ENCODE data around the gene KDM1A.

The KDM1A gene

GRCh38 chr1:23040509-23040908 is 21.2 kb downstream of the KDM1A start:
- peaks cover 23% of the 10 kb centered on the region; the same call in 1 of the 2 replicates for H3K79me2 ChIP-seq (ENCODE audit: insufficient read depth, low read depth)
- no peak overlapping the region for H2AFZ ChIP-seq (ENCODE audit: low read depth)
- H3K4me3 ChIP-seq (IDR thresholded peaks at IDR 0.05; ENCODE audit: insufficient read depth, low read depth, low read length) = no peak overlapping the region
- H4K20me1 ChIP-seq (ENCODE audit: insufficient read depth) = 0 out of 2 replicates have a peak, but pooled peaks cover 3% of the 10 kb centered on the region
- H3K4me2 ChIP-seq = no peak overlapping the region
- H3K36me3 ChIP-seq (ENCODE audit: insufficient read depth) = no peaks in the 10 kb centered on the region
- H3K9ac ChIP-seq = no peak overlapping the region
- no peak for TF ChIP-seq CTCF (conservative IDR thresholded peaks at IDR 0.05; ENCODE audit: low read depth, low read length)
- peaks cover 4% of the 10 kb centered on the region for H3K4me1 ChIP-seq (ENCODE audit: low read depth, poor library complexity, severe bottlenecking)
- H3K27ac ChIP-seq = no peak overlapping the region
- H3K27me3 ChIP-seq (ENCODE audit: insufficient read depth, low read depth) = no peaks in the 10 kb centered on the region

GRCh38 chr1:23044035-23044434 is 24.8 kb downstream of the KDM1A start:
- no peak for TF ChIP-seq CTCF (conservative IDR thresholded peaks at IDR 0.05; ENCODE audit: low read depth, low read length)
- H3K79me2 ChIP-seq (ENCODE audit: insufficient read depth, low read depth) = peaks cover 16% of the 10 kb centered on the region; the same call in 1 of the 2 replicates

GRCh38 chr1:23050201-23050600 is 30.9 kb downstream of the KDM1A start:
- Histone ChIP-seq H3K9ac (no peak overlapping the region), H3K27me3 (ENCODE audit: insufficient read depth, low read depth) (no peaks in the 10 kb centered on the region), H2AFZ (ENCODE audit: low read depth) (no peak overlapping the region), H3K4me2 (no peak overlapping the region), H3K27ac (no peak overlapping the region), H3K79me2 (ENCODE audit: insufficient read depth, low read depth) (peaks cover 4% of the 10 kb centered on the region; the same call in 1 of the 2 replicates), H4K20me1 (ENCODE audit: insufficient read depth) (no peaks in the 10 kb centered on the region), H3K36me3 (ENCODE audit: insufficient read depth) (no peaks in the 10 kb centered on the region), H3K4me3 (IDR thresholded peaks at IDR 0.05; ENCODE audit: insufficient read depth, low read depth, low read length) (no peak overlapping the region), H3K4me1 (ENCODE audit: low read depth, poor library complexity, severe bottlenecking) (no peaks in the 10 kb centered on the region)
- TF ChIP-seq CTCF (conservative IDR thresholded peaks at IDR 0.05; ENCODE audit: low read depth, low read length) = no peak

More at GRCh38 chr1:23044035-23044434, 24.8 kb downstream of the KDM1A start:
- Histone ChIP-seq H3K9ac (no peak overlapping the region), H3K4me3 (IDR thresholded peaks at IDR 0.05; ENCODE audit: insufficient read depth, low read depth, low read length) (no peak overlapping the region), H3K36me3 (ENCODE audit: insufficient read depth) (no peaks in the 10 kb centered on the region), H3K27me3 (ENCODE audit: insufficient read depth, low read depth) (no peaks in the 10 kb centered on the region), H2AFZ (ENCODE audit: low read depth) (no peak overlapping the region), H3K4me2 (no peak overlapping the region), H4K20me1 (ENCODE audit: insufficient read depth) (0 out of 2 replicates have a peak, but pooled peaks cover 3% of the 10 kb centered on the region), H3K4me1 (ENCODE audit: low read depth, poor library complexity, severe bottlenecking) (no peaks in the 10 kb centered on the region), H3K27ac (no peak overlapping the region)

- Histone ChIP-seq H3K4me1 (ENCODE audit: low read depth, poor library complexity, severe bottlenecking) (no peaks in the 10 kb centered on the region), H3K4me2 (no peak overlapping the region), H3K79me2 (ENCODE audit: insufficient read depth, low read depth) (peaks cover 4% of the 10 kb centered on the region; the same call in 1 of the 2 replicates), H3K27me3 (ENCODE audit: insufficient read depth, low read depth) (no peaks in the 10 kb centered on the region), H2AFZ (ENCODE audit: low read depth) (no peak overlapping the region), H4K20me1 (ENCODE audit: insufficient read depth) (no peaks in the 10 kb centered on the region), H3K36me3 (ENCODE audit: insufficient read depth) (no peaks in the 10 kb centered on the region), H3K9ac (no peak overlapping the region), H3K4me3 (IDR thresholded peaks at IDR 0.05; ENCODE audit: insufficient read depth, low read depth, low read length) (no peak overlapping the region), H3K27ac (no peak overlapping the region)
- TF ChIP-seq CTCF (conservative IDR thresholded peaks at IDR 0.05; ENCODE audit: low read depth, low read length) = no peak
Observed at GRCh38 chr1:23051290-23051909, 32.1 kb downstream of the KDM1A start.

Data from KMS-11 (cell line).